ENCODE data around the gene RBMS1. TPM values are rescaled to one million over a fixed set of nuclear protein-coding genes. Genes with fewer than 3 reads are reported as not detected.
"Not testable (repeated sequence)": the region's sequence is repeated elsewhere in the genome, so short reads cannot be mapped to it uniquely, and the experiment has no call there.

The RBMS1 gene
- total RNA-seq, 2 experiments from 2014 or later = 84.7 to 87.9 TPM

GRCh38 chr2:160450486-160450885 is 43.1 kb downstream of the RBMS1 start:
- ChIA-PET CTCF (no interaction called here), POLR2A (no interaction called here)
- Mint-ChIP-seq H3K27me3 (ENCODE audit: low read depth) (no peaks in the 10 kb centered on the region), H3K27ac (no peak overlapping the region), H3K4me1 (ENCODE audit: low read depth) (peaks cover 10% of the 10 kb centered on the region), H3K9me3 (ENCODE audit: insufficient read depth) (no peaks in the 10 kb centered on the region), H3K36me3 (ENCODE audit: low read depth) (peaks cover 20% of the 10 kb centered on the region), H3K4me3 (no peak overlapping the region)
- DNase-seq (no peak), ATAC-seq (no peak)

- H3K27me3 Mint-ChIP-seq (ENCODE audit: low read depth); POLR2A ChIA-PET; ATAC-seq; DNase-seq; H3K27ac Mint-ChIP-seq; H3K4me1 Mint-ChIP-seq (ENCODE audit: low read depth); H3K4me3 Mint-ChIP-seq; CTCF ChIA-PET; H3K9me3 Mint-ChIP-seq (ENCODE audit: insufficient read depth): not testable (repeated sequence)
- peaks cover 27% of the 10 kb centered on the region for H3K36me3 Mint-ChIP-seq (ENCODE audit: low read depth)
Observed at GRCh38 chr2:160448821-160449220, 44.8 kb downstream of the RBMS1 start.

- DNase-seq (no peak), ATAC-seq (no peak)
- no peaks in the 10 kb centered on the region for H3K9me3 Mint-ChIP-seq (ENCODE audit: insufficient read depth)
- H3K4me3 Mint-ChIP-seq = no peak overlapping the region
- peaks cover 41% of the 10 kb centered on the region for H3K36me3 Mint-ChIP-seq (ENCODE audit: low read depth)
- no peaks in the 10 kb centered on the region for H3K27me3 Mint-ChIP-seq (ENCODE audit: low read depth)
- ChIA-PET CTCF (interaction anchor here (0.7 to 0.9 kb wide), 2 partner anchors 11 to 64 kb away, joined by 3 read pairs; no protein-coding TSS in a partner anchor), POLR2A (interaction anchor here (0.6 kb wide), 1 partner anchor 39 kb away, joined by 4 read pairs; no protein-coding TSS in a partner anchor)
- H3K4me1 Mint-ChIP-seq (ENCODE audit: low read depth) = peaks cover 5% of the 10 kb centered on the region
- H3K27ac Mint-ChIP-seq = no peak overlapping the region
Observed at GRCh38 chr2:160445673-160446072, 47.9 kb downstream of the RBMS1 start.

- Mint-ChIP-seq H3K27ac (no peak overlapping the region), H3K4me3 (no peak overlapping the region), H3K4me1 (ENCODE audit: low read depth) (peaks cover 2% of the 10 kb centered on the region), H3K9me3 (ENCODE audit: insufficient read depth) (no peaks in the 10 kb centered on the region), H3K36me3 (ENCODE audit: low read depth) (peaks cover 43% of the 10 kb centered on the region), H3K27me3 (ENCODE audit: low read depth) (no peaks in the 10 kb centered on the region)
- ATAC-seq (no peak), DNase-seq (no peak)
- ChIA-PET POLR2A (no interaction called here), CTCF (no interaction called here)
Observed at GRCh38 chr2:160442603-160443002, 51.0 kb downstream of the RBMS1 start.

GRCh38 chr2:160440888-160441287 is 52.7 kb downstream of the RBMS1 start:
- CTCF ChIA-PET = no interaction called here
- Mint-ChIP-seq H3K36me3 (ENCODE audit: low read depth) (peaks cover 39% of the 10 kb centered on the region), H3K27ac (no peak overlapping the region), H3K4me3 (no peak overlapping the region), H3K4me1 (ENCODE audit: low read depth) (peaks cover 2% of the 10 kb centered on the region), H3K9me3 (ENCODE audit: insufficient read depth) (no peaks in the 10 kb centered on the region), H3K27me3 (ENCODE audit: low read depth) (no peaks in the 10 kb centered on the region)
- POLR2A ChIA-PET = no interaction called here
- DNase-seq (no peak), ATAC-seq (no peak)

GRCh38 chr2:160439038-160439437 is 54.6 kb downstream of the RBMS1 start:
- DNase-seq; ATAC-seq; H3K27ac Mint-ChIP-seq; H3K9me3 Mint-ChIP-seq (ENCODE audit: insufficient read depth); CTCF ChIA-PET; H3K4me3 Mint-ChIP-seq; H3K4me1 Mint-ChIP-seq (ENCODE audit: low read depth); POLR2A ChIA-PET; H3K27me3 Mint-ChIP-seq (ENCODE audit: low read depth): not testable (repeated sequence)
- peaks cover 31% of the 10 kb centered on the region for H3K36me3 Mint-ChIP-seq (ENCODE audit: low read depth)

- Mint-ChIP-seq H3K4me1 (ENCODE audit: low read depth) (peaks cover 24% of the 10 kb centered on the region), H3K27ac (no peak overlapping the region), H3K27me3 (ENCODE audit: low read depth) (no peaks in the 10 kb centered on the region), H3K4me3 (no peak overlapping the region), H3K9me3 (ENCODE audit: insufficient read depth) (peaks cover 4% of the 10 kb centered on the region), H3K36me3 (ENCODE audit: low read depth) (peaks cover 27% of the 10 kb centered on the region)
- CTCF ChIA-PET = no interaction called here
- ATAC-seq (no peak), DNase-seq (no peak)
- POLR2A ChIA-PET = no interaction called here
Observed at GRCh38 chr2:160437273-160437672, 56.3 kb downstream of the RBMS1 start.

GRCh38 chr2:160434254-160434948 is 59.2 kb downstream of the RBMS1 start:
- ATAC-seq (no peak), DNase-seq (no peak)
- ChIA-PET POLR2A (interaction anchor here (0.6 kb wide), 1 partner anchor 171 kb away, joined by 3 read pairs; no protein-coding TSS in a partner anchor), CTCF (interaction anchor here (1.0 to 1.7 kb wide), 2 partner anchors 11 to 110 kb away, joined by 3 read pairs; no protein-coding TSS in a partner anchor)
- no peak overlapping the region for H3K4me3 Mint-ChIP-seq
- peaks cover 13% of the 10 kb centered on the region for H3K9me3 Mint-ChIP-seq (ENCODE audit: insufficient read depth)
- peaks cover 42% of the 10 kb centered on the region for H3K4me1 Mint-ChIP-seq (ENCODE audit: low read depth)
- peaks cover 37% of the 10 kb centered on the region for H3K36me3 Mint-ChIP-seq (ENCODE audit: low read depth)
- no peaks in the 10 kb centered on the region for H3K27me3 Mint-ChIP-seq (ENCODE audit: low read depth)
- H3K27ac Mint-ChIP-seq = no peak overlapping the region

GRCh38 chr2:160433466-160434140 is 60.0 kb downstream of the RBMS1 start:
- no peak for DNase-seq
- Mint-ChIP-seq H3K4me3 (no peak overlapping the region), H3K4me1 (ENCODE audit: low read depth) (peaks cover 49% of the 10 kb centered on the region), H3K9me3 (ENCODE audit: insufficient read depth) (peaks cover 13% of the 10 kb centered on the region), H3K27ac (peak overlapping the region; percentile 20), H3K36me3 (ENCODE audit: low read depth) (peaks cover 37% of the 10 kb centered on the region), H3K27me3 (ENCODE audit: low read depth) (no peaks in the 10 kb centered on the region)
- POLR2A ChIA-PET = interaction anchor here (0.6 kb wide), 1 partner anchor 39 kb away, joined by 3 read pairs; no protein-coding TSS in a partner anchor
- peak; percentile 72 for ATAC-seq
- CTCF ChIA-PET = interaction anchor here (0.7 to 1.7 kb wide), 3 partner anchors 30 to 109 kb away, joined by 3 read pairs; no protein-coding TSS in a partner anchor

GRCh38 chr2:160432633-160433032 is 61.0 kb downstream of the RBMS1 start:
- Mint-ChIP-seq H3K27me3 (ENCODE audit: low read depth) (no peaks in the 10 kb centered on the region), H3K27ac (no peak overlapping the region), H3K4me1 (ENCODE audit: low read depth) (peaks cover 57% of the 10 kb centered on the region), H3K9me3 (ENCODE audit: insufficient read depth) (peaks cover 13% of the 10 kb centered on the region), H3K4me3 (no peak overlapping the region), H3K36me3 (ENCODE audit: low read depth) (peaks cover 30% of the 10 kb centered on the region)
- ATAC-seq (no peak), DNase-seq (no peak)
- POLR2A ChIA-PET = no interaction called here
- CTCF ChIA-PET = interaction anchor here (1.3 to 2.1 kb wide), 3 partner anchors 10 to 561 kb away, joined by 3 to 7 read pairs (median 3); no protein-coding TSS in a partner anchor

- no peak overlapping the region for H3K4me3 Mint-ChIP-seq
Observed at GRCh38 chr2:160431441-160431840, 62.2 kb downstream of the RBMS1 start.

GRCh38 chr2:160430001-160430344 is 63.6 kb downstream of the RBMS1 start:
- POLR2A ChIA-PET = interaction anchor here (0.8 to 2.9 kb wide), 2 partner anchors 23 to 62 kb away, joined by 3 to 20 read pairs; no protein-coding TSS in a partner anchor
- H3K27ac Mint-ChIP-seq = peak overlapping the region; percentile 74
- CTCF ChIA-PET = interaction anchor here (0.9 to 4.2 kb wide), 15 partner anchors 17 to 540 kb away, joined by 3 to 44 read pairs (median 6); partner anchors contain the start of gene RBMS1
- no peak overlapping the region for H3K4me3 Mint-ChIP-seq
- peaks cover 16% of the 10 kb centered on the region for H3K9me3 Mint-ChIP-seq (ENCODE audit: insufficient read depth)
- DNase-seq = no peak
- ATAC-seq = no peak
- H3K36me3 Mint-ChIP-seq (ENCODE audit: low read depth) = peaks cover 44% of the 10 kb centered on the region
- no peaks in the 10 kb centered on the region for H3K27me3 Mint-ChIP-seq (ENCODE audit: low read depth)
- peaks cover 76% of the 10 kb centered on the region for H3K4me1 Mint-ChIP-seq (ENCODE audit: low read depth)

More at GRCh38 chr2:160431441-160431840, 62.2 kb downstream of the RBMS1 start:
- no peak for ATAC-seq
- no peaks in the 10 kb centered on the region for H3K27me3 Mint-ChIP-seq (ENCODE audit: low read depth)
- H3K36me3 Mint-ChIP-seq (ENCODE audit: low read depth) = peaks cover 36% of the 10 kb centered on the region
- peaks cover 65% of the 10 kb centered on the region for H3K4me1 Mint-ChIP-seq (ENCODE audit: low read depth)
- H3K27ac Mint-ChIP-seq = no peak overlapping the region
- no peak for DNase-seq
- peaks cover 13% of the 10 kb centered on the region for H3K9me3 Mint-ChIP-seq (ENCODE audit: insufficient read depth)
- POLR2A ChIA-PET = no interaction called here
- CTCF ChIA-PET = interaction anchor here (1.1 to 2.1 kb wide), 3 partner anchors 9 to 633 kb away, joined by 3 to 7 read pairs (median 4); no protein-coding TSS in a partner anchor

Measured in activated CD8-positive, alpha-beta T cell treated with anti-CD3 and anti-CD28 coated beads, Interleukin-2, amount 10 ng/mL, durations not matched to agents 7 days and 5 days (primary cell).